ENCODE results near the gene S100A10.

DNA sequence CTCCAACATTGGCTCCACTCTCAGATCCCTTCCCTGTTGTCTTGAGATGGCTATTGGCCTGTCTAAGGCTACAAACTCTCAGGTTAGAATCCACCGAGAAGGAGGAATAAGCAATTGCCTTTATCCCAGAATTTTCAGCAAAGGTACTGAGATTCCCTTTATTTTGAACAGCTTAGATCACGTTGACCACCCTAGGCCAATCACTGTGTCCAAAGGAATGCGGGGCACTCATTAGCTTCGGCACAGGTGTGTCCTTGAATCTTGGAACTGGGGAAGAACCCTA, 36.2 kb upstream of the S100A10 start:
- no peak for TF ChIP-seq POLR2AphosphoS5 (IDR thresholded peaks at IDR 0.05)
- TF ChIP-seq, protein P1, sequence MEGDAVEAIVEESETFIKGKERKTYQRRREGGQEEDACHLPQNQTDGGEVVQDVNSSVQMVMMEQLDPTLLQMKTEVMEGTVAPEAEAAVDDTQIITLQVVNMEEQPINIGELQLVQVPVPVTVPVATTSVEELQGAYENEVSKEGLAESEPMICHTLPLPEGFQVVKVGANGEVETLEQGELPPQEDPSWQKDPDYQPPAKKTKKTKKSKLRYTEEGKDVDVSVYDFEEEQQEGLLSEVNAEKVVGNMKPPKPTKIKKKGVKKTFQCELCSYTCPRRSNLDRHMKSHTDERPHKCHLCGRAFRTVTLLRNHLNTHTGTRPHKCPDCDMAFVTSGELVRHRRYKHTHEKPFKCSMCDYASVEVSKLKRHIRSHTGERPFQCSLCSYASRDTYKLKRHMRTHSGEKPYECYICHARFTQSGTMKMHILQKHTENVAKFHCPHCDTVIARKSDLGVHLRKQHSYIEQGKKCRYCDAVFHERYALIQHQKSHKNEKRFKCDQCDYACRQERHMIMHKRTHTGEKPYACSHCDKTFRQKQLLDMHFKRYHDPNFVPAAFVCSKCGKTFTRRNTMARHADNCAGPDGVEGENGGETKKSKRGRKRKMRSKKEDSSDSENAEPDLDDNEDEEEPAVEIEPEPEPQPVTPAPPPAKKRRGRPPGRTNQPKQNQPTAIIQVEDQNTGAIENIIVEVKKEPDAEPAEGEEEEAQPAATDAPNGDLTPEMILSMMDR (IDR thresholded peaks at IDR 0.05) = no peak
- no peak for TF ChIP-seq EP300 (IDR thresholded peaks at IDR 0.05)
